IMR-90 (cell line): ENCODE measurements around the gene B9D1.

Source experiments
- BHLHE40 ChIP-seq: fragments of 150-350 bp; IDR thresholded peaks from 2 replicates; pipeline ENCODE4 v1.6.1; 2016; ENCODE audit warnings: mild to moderate bottlenecking, low read depth, low read length
- CEBPB ChIP-seq: IDR thresholded peaks from 2 replicates; pipeline ENCODE4 v1.6.1; 2012; ENCODE audit warnings: low read depth, low read length, improper control_type of control experiment
- FOS ChIP-seq: fragments of 150-350 bp; IDR thresholded peaks from 2 replicates; pipeline ENCODE4 v1.6.1; 2016; ENCODE audit warnings: low read depth, low read length
- MAFK ChIP-seq: IDR thresholded peaks from 2 replicates; pipeline ENCODE4 v1.6.1; 2012; ENCODE audit warnings: low read depth, low read length, improper control_type of control experiment
- MXI1 ChIP-seq: IDR thresholded peaks from 2 replicates; pipeline ENCODE4 v1.6.1; 2012; ENCODE audit warnings: low read depth, mild to moderate bottlenecking, low read length, moderate library complexity, borderline replicate concordance
- POLR2A ChIP-seq: IDR thresholded peaks from 2 replicates; pipeline ENCODE4 v1.6.1; 2012; ENCODE audit warnings: mild to moderate bottlenecking, low read depth, low read length
- RAD21 ChIP-seq: IDR thresholded peaks from 2 replicates; pipeline ENCODE4 v1.6.1; 2012; ENCODE audit warnings: low read length, improper control_type of control experiment
- RCOR1 ChIP-seq: IDR thresholded peaks from 2 replicates; pipeline ENCODE4 v1.6.1; 2012; ENCODE audit warnings: mild to moderate bottlenecking, low read length, improper control_type of control experiment; ENCODE audit not compliant: insufficient replicate concordance
- RFX5 ChIP-seq: IDR thresholded peaks from 2 replicates; pipeline ENCODE4 v1.8.0; 2012; ENCODE audit warnings: low read depth, mild to moderate bottlenecking, low read length, moderate library complexity
- SMC3 ChIP-seq: fragments of 150-350 bp; IDR thresholded peaks from 2 replicates; pipeline ENCODE4 v1.6.1; 2016; ENCODE audit warnings: low read depth, mild to moderate bottlenecking, antibody characterized with exemption, low read length, moderate library complexity
- TF ChIP-seq, protein P1 (sequence below): conservative IDR thresholded peaks from 2 replicates; pipeline ENCODE4 v1.5.1; 2012; ENCODE audit warnings: mild to moderate bottlenecking, low read depth, low read length, improper control_type of control experiment
- TF ChIP-seq, protein P2 (sequence below): fragments of 150-350 bp; IDR thresholded peaks from 2 replicates; pipeline ENCODE4 v1.6.1; 2016; ENCODE audit warnings: low read depth, mild to moderate bottlenecking, low read length, moderate library complexity, borderline replicate concordance
- TF ChIP-seq, protein P3 (sequence below): fragments of 150-350 bp; IDR thresholded peaks from 2 replicates; pipeline ENCODE4 v1.6.1; 2017; ENCODE audit warnings: mild to moderate bottlenecking, antibody characterized with exemption, low read length, low read depth

DNA sequence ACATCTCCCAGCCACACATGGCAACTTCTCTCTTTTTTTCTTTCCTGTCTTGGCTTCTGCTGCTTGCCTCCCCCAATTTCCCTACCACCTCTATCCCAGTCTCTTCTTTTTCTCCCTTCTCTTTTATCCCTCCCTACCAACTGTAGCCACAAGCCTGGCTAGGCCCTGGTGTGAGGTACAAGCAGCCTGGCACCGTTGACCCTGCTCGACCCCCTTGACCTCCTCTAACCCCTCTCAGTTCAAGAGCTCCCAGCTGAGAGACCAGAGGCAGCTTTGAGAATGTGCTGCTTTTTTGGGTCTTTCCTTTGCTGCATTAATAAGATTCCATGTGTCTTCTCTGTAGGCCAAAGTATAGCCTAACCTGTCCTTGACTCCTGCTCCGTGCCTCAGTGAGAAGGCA lies 32.3 kb downstream of the B9D1 start:
- TF ChIP-seq, protein P1, sequence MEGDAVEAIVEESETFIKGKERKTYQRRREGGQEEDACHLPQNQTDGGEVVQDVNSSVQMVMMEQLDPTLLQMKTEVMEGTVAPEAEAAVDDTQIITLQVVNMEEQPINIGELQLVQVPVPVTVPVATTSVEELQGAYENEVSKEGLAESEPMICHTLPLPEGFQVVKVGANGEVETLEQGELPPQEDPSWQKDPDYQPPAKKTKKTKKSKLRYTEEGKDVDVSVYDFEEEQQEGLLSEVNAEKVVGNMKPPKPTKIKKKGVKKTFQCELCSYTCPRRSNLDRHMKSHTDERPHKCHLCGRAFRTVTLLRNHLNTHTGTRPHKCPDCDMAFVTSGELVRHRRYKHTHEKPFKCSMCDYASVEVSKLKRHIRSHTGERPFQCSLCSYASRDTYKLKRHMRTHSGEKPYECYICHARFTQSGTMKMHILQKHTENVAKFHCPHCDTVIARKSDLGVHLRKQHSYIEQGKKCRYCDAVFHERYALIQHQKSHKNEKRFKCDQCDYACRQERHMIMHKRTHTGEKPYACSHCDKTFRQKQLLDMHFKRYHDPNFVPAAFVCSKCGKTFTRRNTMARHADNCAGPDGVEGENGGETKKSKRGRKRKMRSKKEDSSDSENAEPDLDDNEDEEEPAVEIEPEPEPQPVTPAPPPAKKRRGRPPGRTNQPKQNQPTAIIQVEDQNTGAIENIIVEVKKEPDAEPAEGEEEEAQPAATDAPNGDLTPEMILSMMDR, result no peak
- TF ChIP-seq CEBPB, result no peak
- no peak for TF ChIP-seq POLR2A
- no peak for TF ChIP-seq BHLHE40
- TF ChIP-seq RAD21, result no peak
- TF ChIP-seq MAFK, result no peak
- TF ChIP-seq RCOR1, result no peak
- TF ChIP-seq SMC3, result no peak
- no peak for TF ChIP-seq RFX5
- TF ChIP-seq, protein P2, sequence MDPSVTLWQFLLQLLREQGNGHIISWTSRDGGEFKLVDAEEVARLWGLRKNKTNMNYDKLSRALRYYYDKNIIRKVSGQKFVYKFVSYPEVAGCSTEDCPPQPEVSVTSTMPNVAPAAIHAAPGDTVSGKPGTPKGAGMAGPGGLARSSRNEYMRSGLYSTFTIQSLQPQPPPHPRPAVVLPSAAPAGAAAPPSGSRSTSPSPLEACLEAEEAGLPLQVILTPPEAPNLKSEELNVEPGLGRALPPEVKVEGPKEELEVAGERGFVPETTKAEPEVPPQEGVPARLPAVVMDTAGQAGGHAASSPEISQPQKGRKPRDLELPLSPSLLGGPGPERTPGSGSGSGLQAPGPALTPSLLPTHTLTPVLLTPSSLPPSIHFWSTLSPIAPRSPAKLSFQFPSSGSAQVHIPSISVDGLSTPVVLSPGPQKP, result no peak
- no peak for TF ChIP-seq FOS
- no peak for TF ChIP-seq MXI1
- TF ChIP-seq, protein P3, sequence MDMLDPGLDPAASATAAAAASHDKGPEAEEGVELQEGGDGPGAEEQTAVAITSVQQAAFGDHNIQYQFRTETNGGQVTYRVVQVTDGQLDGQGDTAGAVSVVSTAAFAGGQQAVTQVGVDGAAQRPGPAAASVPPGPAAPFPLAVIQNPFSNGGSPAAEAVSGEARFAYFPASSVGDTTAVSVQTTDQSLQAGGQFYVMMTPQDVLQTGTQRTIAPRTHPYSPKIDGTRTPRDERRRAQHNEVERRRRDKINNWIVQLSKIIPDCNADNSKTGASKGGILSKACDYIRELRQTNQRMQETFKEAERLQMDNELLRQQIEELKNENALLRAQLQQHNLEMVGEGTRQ, result no peak
